Measurements from ENCODE around the gene XRCC1. TPM values are rescaled to one million over a fixed set of nuclear protein-coding genes. Genes with fewer than 3 reads are reported as not detected.

The XRCC1 gene
- polyA plus RNA-seq, 3 donors, result 61.0 to 81.4 (median 73.1) TPM

DNA sequence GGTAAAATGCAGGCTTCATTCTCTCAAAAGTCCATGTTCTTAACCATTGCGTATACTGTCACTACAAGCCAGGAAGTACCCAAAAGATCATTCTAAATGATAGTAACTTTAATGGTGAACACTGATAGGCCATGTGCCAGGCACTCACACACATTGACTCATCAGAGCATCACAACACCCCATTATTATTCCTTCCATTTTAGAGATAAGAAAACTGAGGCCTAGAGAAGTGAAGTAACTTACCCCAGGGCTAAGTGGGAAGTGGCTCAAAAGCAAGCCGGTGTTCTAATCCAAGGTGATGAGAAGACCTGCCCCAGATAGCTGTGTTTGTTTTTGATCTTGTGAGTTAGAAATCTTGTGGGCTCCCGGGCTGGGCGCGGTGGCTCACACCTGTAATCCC lies 69.4 kb downstream of the XRCC1 start:
- no peak for DNase-seq (ENCODE audit: extremely low read depth in 1 of 11, low read depth in 9 of 11, low spot score in 4 of 11)

GRCh38 chr19:43505186-43505456 lies 70.2 kb downstream of the XRCC1 start:
- DNase-seq (ENCODE audit: extremely low read depth in 1 of 11, low read depth in 9 of 11, low spot score in 4 of 11), result no peak

GRCh38 chr19:43504426-43505185 lies 70.7 kb downstream of the XRCC1 start, which contains the start of gene PHLDB3:
TSS of gene PHLDB3 (minus strand) at chr19:43504746. CDS start at chr19:43504118, 628 bp downstream.
- DNase-seq (ENCODE audit: extremely low read depth in 1 of 11, low read depth in 9 of 11, low spot score in 4 of 11), result no peak

DNA sequence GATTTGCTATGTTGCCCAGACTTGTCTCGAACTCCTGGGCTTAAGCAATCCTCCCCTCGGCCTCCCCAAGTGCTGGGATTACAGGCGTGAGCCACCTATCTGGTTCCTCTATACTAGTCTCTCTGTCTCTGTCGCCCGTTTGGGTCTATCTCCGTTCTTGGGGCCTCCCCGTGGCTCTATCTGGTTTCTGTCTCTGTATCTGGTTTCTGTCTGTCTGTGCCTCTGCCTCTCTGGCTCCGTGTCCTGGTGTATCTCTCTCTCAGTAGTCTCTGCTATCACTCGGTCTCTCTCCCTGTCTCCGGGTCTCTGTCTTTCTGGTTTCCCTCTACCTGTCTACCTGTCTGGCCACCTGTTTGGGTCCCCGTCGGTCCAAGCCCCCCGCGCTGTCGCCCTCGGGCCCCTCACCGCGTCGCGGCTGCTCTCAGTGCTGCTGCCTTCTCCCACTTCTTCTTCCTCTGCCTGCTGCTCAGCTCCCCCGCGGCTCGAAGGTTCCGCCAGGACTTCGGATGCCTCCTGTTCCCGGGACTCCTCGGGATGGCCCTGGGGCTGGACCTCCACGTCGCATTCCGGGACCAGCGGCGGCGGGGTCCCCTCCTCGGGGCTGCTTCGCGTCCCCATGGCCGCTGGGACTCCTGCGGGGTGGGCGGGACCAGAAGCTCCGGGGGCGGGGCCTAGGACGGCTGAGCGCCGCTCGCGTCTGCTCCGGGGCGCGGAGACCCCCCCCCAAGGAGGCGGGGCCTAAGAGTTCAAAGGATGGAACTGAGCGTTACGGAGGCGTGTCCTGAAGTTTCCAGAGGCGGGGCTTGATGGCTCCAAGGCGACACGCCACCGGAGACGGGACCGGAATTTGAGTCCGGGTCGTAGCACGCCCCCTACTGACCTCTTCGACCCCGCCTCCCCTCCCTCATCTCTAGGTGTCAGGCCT lies 71.6 kb downstream of the XRCC1 start:
- DNase-seq (ENCODE audit: extremely low read depth in 1 of 11, low read depth in 9 of 11, low spot score in 4 of 11), result peak; percentile 74 to 95 (median 91)

DNA sequence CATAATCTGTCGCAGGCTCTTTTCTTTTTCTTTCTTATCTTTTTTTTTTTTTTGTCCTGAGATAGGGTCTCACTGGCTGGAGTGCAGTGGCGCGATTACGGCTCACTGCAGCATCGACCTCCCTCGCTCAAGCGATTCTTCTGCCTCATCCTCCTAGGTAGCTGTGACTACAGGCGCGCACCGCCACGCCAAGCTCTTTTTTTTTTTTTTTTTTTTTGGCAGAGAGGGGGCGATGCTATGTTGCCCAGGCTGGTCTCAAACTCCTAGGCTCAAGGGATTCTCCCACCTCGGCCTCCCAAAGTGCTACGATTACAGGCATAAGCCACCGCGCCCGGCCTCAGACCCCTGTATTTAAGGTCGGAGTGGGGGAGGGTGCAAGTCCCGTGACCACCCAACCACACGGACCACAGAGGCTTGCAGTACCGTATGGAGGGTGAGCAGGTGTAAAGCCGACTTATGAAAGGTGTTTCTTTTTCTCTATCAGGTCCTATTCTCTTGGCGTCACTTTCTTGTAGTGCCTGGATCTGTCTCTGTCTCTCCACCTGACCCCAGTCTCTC lies 72.8 kb downstream of the XRCC1 start:
- no peak for DNase-seq (ENCODE audit: extremely low read depth in 1 of 11, low read depth in 9 of 11, low spot score in 4 of 11)

DNA sequence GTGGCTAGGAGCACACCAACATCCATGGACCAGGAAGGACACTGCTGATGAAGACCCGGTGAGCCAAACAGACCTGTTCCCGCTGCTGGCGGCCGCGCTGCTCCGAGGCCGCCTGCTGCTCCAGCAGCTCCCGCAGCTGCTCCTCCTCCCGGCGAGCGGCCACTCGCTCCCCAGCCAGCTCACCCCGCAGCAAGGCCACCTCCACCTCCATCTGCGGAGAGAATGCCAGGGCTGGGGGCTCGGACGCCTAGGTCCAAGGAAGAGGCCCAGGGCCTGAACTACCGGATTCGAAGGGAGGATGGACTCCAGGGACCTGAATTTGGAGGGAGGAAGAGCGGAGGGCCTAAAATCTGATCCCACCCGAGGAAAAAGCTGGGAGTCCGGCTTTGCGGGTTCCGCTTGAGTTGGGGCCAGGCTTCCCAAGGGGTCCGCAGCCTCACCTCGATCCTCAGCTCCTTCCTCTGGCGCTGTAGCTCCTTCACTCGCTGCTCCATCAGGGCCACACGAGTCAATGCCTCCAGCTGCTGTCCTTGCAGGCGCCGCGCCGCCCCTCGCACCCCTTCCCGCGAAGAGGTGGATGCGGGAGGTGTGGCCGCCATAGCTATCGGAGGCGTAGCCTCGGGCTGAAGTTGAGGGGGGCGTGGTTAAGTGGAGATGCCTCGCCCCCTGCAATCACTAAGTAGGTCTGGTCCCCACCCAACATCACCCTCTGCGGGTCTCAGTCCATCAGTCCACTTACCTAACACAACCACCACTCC lies 73.5 kb downstream of the XRCC1 start:
- no peak for DNase-seq (ENCODE audit: extremely low read depth in 1 of 11, low read depth in 9 of 11, low spot score in 4 of 11)

DNA sequence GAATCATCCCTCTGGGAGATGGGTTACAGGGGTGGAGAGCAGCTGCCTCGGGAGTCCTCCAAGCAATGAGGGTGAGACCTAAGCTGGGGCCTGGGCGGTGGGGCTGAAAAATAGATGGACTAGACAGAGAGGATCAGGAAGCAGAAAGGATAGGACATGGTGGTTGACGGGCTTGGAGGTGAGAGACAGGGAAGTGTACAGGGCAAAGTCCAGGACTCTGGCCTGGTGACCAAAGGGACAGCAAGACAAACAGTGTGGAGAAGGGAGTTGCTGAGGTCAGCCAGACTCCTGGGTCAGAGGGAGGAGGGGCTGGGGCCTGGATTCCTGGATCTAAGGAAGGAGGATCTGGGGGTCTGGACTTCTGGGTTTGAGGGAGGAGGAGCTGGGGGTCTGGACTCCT lies 76.3 kb downstream of the XRCC1 start:
- no peak for DNase-seq (ENCODE audit: extremely low read depth in 1 of 11, low read depth in 9 of 11, low spot score in 4 of 11)

DNA sequence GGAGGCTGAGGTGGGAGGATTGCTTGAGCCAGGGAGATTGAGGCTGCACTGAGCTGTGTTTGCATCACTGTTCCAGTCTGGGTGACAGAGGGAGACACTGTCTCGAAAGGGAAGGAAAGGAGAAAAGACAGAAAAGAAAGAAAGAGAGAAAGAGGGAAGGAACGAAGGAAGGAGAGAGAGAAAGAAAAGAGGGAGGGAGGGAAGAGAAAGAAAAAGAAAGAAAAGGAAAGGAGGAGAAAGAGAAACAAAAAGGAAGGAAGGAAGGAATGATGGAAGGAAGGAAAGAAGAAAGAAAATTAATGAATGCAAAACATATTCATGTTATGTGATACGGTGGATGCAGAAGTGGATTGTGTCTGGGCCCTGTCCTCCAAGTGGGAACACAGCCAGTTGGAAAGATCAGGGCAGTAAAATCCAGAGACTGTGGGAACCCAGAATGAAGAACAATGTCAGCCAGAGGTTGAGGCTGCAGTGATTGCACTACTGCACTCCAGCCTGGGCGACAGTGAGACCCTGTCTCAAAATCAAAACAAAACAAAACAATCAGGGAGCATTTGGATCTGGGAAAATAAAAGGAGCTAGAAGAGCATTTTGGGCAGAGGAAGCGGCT lies 77.0 kb downstream of the XRCC1 start:
- no peak for DNase-seq (ENCODE audit: extremely low read depth in 1 of 11, low read depth in 9 of 11, low spot score in 4 of 11)

DNA sequence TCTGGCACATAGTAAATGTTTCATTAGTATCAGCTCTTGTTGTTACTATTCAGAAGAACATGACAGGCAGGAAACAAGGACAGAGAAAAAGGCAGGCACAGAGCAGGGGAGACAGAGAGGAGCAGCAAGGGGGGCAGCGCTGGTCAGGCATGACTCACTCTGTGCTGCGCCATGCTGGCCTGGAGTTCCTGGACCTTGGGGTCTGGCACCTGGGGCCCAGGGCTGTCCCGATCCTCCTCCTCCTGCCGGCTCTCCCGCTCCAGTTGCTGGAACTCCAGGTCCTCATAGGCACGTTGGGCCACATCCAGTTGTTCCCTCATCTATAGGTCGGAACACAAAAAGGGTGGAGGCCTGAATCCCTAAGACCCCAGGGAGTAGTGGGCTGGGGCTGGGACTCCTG lies 78.4 kb downstream of the XRCC1 start:
- DNase-seq (ENCODE audit: extremely low read depth in 1 of 11, low read depth in 9 of 11, low spot score in 4 of 11), result no peak

DNA sequence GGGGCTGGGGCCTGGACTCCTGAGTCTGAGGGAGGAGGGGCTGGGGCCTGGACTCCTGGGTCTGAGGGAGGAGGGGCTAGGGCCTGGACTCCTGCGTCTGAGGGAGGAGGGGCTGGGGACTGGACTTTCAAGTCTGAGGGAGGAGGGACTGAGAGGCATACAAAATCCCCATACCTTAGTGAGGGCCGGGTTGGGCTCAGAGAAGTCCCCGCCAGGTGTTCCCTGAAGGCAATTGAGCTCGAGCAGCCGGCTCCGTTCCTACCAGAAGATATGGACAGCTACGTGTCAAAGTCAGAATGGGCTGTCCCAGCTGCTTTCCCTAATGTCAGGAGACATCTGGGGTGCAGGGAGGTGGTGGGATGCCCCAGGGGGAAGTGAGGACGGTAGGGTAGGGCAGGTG lies 80.2 kb downstream of the XRCC1 start:
- no peak for DNase-seq (ENCODE audit: extremely low read depth in 1 of 11, low read depth in 9 of 11, low spot score in 4 of 11)

Other genes starting within 250 kb of the XRCC1 start
- under 1 TPM; 0.15 to 0.50 (median 0.20) TPM for gene CD177, start 221.8 kb downstream of the XRCC1 start, polyA plus RNA-seq (ENCODE audit: insufficient read length in 3 of 3)
- gene TEX101, start 160.6 kb downstream of the XRCC1 start, polyA plus RNA-seq (ENCODE audit: insufficient read length in 3 of 3), result not detected
- gene LYPD3, start 109.9 kb downstream of the XRCC1 start, polyA plus RNA-seq (ENCODE audit: insufficient read length in 3 of 3), result 10 to 100 TPM in 1 of 3 donors, 1 to 10 TPM in 2; 1.8 to 13.2 (median 3.1) TPM
- 10 to 100 TPM in 1 of 3 donors, 1 to 10 TPM in 2; 4.9 to 14.5 (median 9.3) TPM for gene PHLDB3, start 70.8 kb downstream of the XRCC1 start, polyA plus RNA-seq (ENCODE audit: insufficient read length in 3 of 3)
- 10 to 100 TPM; 21.8 to 33.8 (median 28.7) TPM for gene ETHE1, start 48.3 kb downstream of the XRCC1 start, polyA plus RNA-seq (ENCODE audit: insufficient read length in 3 of 3)
- gene ZNF575, start 42.3 kb downstream of the XRCC1 start, polyA plus RNA-seq (ENCODE audit: insufficient read length in 3 of 3), result 1 to 10 TPM; 2.3 to 3.3 (median 2.4) TPM
- gene PINLYP, start 274 bp upstream of the XRCC1 start, polyA plus RNA-seq (ENCODE audit: insufficient read length in 3 of 3), result 10 to 100 TPM; 16.6 to 19.1 (median 17.7) TPM
- 10 to 100 TPM; 15.8 to 19.8 (median 16.2) TPM for gene IRGQ, start 20.6 kb upstream of the XRCC1 start, polyA plus RNA-seq (ENCODE audit: insufficient read length in 3 of 3)
- 10 to 100 TPM; 11.0 to 13.8 (median 13.3) TPM for gene ZNF576, start 21.1 kb upstream of the XRCC1 start, polyA plus RNA-seq (ENCODE audit: insufficient read length in 3 of 3)
- gene SRRM5, start 36.6 kb upstream of the XRCC1 start, polyA plus RNA-seq (ENCODE audit: insufficient read length in 3 of 3), result 1 to 10 TPM in 1 of 3 donors, under 1 TPM in 2; 0.67 to 2.1 (median 0.70) TPM
- 100 to 1,000 TPM in 2 of 3 donors, 10 to 100 TPM in 1; 79.5 to 128 (median 101) TPM for gene ZNF428, start 44.1 kb upstream of the XRCC1 start, polyA plus RNA-seq (ENCODE audit: insufficient read length in 3 of 3)
- gene CADM4, start 64.3 kb upstream of the XRCC1 start, polyA plus RNA-seq (ENCODE audit: insufficient read length in 3 of 3), result 10 to 100 TPM; 42.9 to 59.2 (median 50.2) TPM
- 10 to 100 TPM in 1 of 3 donors, 1 to 10 TPM in 2; 7.9 to 13.5 (median 10.0) TPM for gene PLAUR, start 94.6 kb upstream of the XRCC1 start, polyA plus RNA-seq (ENCODE audit: insufficient read length in 3 of 3)
- not detected for gene IRGC, start 140.5 kb upstream of the XRCC1 start, polyA plus RNA-seq (ENCODE audit: insufficient read length in 3 of 3)
- gene SMG9, start 179.4 kb upstream of the XRCC1 start, polyA plus RNA-seq (ENCODE audit: insufficient read length in 3 of 3), result 10 to 100 TPM; 45.3 to 64.3 (median 53.6) TPM
- 1 to 10 TPM in 2 of 3 donors, under 1 TPM in 1; 0.70 to 2.8 (median 1.2) TPM for gene KCNN4, start 205.4 kb upstream of the XRCC1 start, polyA plus RNA-seq (ENCODE audit: insufficient read length in 3 of 3)
- gene LYPD5, start 226.9 kb upstream of the XRCC1 start, polyA plus RNA-seq (ENCODE audit: insufficient read length in 3 of 3), result under 1 TPM; 0.17 to 0.41 (median 0.30) TPM